ENCODE measurements around the gene P3R3URF.

P3R3URF gene

DNA sequence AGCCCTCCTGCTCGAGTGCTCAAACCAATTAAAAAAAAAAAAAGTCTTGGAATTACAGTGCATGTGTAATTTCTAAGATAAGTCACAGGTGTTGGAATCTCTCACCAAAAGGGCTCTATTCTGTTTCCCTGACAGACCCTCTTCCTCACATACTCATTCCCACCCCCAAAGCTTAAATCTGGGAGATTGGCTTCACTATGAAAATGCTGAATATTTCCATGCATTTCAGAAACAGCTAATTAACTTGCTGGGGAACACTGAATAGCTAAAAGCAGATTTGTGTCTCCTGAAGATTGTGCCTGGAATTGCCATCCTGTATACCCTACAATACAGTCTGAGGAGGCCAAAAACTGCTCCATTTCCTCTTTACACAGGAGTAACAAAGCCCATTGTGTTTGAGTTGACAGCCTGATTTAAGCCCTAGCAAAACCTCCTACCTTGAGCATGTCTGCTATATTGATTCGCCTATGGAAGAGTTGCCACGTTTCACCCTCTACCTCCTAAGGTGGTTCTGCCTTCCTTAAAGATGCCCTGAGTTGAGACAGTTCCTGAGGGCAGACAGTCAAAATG, 42.4 kb downstream of the P3R3URF start:
- TF ChIP-seq, protein P1, sequence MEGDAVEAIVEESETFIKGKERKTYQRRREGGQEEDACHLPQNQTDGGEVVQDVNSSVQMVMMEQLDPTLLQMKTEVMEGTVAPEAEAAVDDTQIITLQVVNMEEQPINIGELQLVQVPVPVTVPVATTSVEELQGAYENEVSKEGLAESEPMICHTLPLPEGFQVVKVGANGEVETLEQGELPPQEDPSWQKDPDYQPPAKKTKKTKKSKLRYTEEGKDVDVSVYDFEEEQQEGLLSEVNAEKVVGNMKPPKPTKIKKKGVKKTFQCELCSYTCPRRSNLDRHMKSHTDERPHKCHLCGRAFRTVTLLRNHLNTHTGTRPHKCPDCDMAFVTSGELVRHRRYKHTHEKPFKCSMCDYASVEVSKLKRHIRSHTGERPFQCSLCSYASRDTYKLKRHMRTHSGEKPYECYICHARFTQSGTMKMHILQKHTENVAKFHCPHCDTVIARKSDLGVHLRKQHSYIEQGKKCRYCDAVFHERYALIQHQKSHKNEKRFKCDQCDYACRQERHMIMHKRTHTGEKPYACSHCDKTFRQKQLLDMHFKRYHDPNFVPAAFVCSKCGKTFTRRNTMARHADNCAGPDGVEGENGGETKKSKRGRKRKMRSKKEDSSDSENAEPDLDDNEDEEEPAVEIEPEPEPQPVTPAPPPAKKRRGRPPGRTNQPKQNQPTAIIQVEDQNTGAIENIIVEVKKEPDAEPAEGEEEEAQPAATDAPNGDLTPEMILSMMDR (IDR thresholded peaks at IDR 0.05; ENCODE audit: low read depth, low read length), result no peak
- Histone ChIP-seq H3K36me3 (no peaks in the 10 kb centered on the region), H3K4me3 (ENCODE audit: low read depth, low read length) (peak overlapping the region; percentile 68), H3K9me3 (no peaks in the 10 kb centered on the region), H3K4me1 (no peaks in the 10 kb centered on the region; the same call in 1 of the 2 replicates), H3K27me3 (no peaks in the 10 kb centered on the region)
- no peak for DNase-seq

DNA sequence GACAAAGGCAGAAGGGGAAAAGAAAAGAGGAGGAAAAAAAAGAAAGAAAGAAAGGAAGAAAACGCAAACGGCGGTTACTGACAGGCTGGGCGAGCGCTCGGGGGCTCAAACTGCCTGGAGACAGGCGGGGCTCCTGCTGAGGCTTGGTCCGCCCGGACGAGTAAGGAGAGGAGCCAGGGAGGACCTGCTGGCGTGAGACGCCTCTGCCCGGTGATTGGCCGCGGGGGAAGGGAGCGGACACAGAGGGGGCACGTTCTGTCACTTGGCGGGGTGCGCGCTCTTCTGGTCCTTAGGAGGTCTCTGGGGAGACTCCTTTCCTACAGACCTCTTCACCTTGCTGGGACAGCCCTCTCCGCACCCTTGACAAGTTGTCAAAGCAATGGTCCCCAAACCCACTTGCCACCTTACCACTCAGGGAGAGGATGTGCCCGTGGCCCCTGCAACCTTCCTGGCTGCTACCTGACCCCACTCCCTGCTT, 43.1 kb downstream of the P3R3URF start:
- Histone ChIP-seq H3K27me3 (no peaks in the 10 kb centered on the region), H3K4me3 (ENCODE audit: low read depth, low read length) (peak overlapping the region; percentile 68), H3K9me3 (no peaks in the 10 kb centered on the region), H3K4me1 (no peaks in the 10 kb centered on the region; the same call in 1 of the 2 replicates), H3K36me3 (no peaks in the 10 kb centered on the region)
- TF ChIP-seq, protein P1 (IDR thresholded peaks at IDR 0.05; ENCODE audit: low read depth, low read length), result no peak
- DNase-seq, result peak; percentile 76

DNA sequence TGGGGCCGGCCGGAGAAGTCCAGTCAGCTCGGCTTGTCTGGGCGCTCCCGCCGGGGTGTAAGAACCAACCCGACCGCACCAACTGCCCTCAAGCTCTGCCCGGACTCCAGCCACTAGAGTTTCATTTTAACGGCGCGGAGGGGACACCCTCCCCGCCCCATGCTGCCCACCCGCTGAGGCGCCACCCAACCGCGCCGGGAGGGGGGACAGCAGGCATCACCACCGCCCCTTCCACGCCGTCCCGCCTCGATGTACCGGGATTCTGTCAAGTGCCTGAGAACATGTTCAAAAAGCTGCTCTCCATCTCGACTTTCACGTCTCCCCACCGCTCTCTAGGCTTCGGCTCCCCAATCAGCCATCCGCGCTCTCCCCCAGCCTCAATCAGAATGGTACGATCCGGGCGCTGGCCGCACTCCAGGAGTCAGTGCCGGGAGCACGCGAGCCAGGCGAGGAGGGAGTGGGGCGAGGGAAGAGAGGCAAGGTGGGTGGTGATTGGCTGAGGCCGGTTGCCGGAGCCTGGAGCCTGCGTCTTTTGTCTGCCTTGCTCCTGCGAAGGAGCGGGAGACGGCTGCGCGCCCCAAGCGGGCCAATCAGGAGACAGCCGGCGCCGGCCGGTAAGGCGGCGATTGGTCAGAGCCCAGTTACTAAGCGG, 43.6 kb downstream of the P3R3URF start, which contains the start of gene PIK3R3:
Gene PIK3R3 (minus strand): TSS at position 101 of the 652 bp plus-strand sequence. CDS start 677 bp downstream, outside the sequence.
- H3K27me3 ChIP-seq, result no peaks in the 10 kb centered on the region
- no peaks in the 10 kb centered on the region for H3K36me3 ChIP-seq
- TF ChIP-seq, protein P1 (IDR thresholded peaks at IDR 0.05; ENCODE audit: low read depth, low read length), result no peak
- peak; percentile 94 for DNase-seq
- peak within 1 kb of the TSS; percentile 68 for H3K4me3 ChIP-seq (ENCODE audit: low read depth, low read length)
- no peaks in the 10 kb centered on the region; the same call in 1 of the 2 replicates for H3K4me1 ChIP-seq
- H3K9me3 ChIP-seq, result no peaks in the 10 kb centered on the region

DNA sequence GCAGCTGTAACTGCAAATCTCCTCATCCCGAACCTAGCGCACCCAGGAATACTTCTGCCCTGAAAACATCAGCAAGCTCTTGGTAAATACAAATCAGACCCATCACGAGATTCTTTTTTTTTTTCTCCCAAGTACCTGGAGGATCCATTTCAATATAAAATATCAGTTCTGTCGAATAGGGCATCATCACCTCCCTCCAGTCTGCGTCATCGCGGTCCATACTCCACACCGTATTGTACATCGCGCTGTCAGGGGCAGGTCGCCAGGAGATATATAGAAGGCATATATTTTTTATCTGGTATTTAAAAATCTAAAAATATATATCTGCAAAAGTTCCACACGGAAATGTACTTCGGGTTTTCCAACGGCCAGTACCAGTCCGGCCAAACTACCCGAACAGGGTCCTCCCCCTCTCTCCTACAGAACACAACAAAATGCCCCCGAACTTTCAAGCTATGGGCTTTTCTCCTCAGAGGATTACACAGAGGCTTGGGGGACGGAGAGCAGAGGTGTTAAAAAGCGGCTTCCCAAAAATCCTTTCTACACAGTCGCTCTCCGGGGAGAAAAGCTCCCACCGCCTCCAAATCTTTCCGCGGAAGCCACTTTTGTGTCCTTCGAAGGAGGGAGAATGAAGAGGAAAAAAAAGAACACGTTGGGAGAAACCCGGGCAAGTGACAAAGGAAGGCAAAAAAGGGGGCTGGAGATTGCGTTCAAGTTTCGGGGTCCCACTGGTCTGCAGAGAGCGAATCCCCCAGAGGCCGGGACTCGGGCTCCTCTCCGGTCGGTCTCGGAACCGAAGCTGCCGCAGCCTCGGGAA, 44.4 kb downstream of the P3R3URF start:
- TF ChIP-seq, protein P1 (IDR thresholded peaks at IDR 0.05; ENCODE audit: low read depth, low read length), result no peak
- no peaks in the 10 kb centered on the region for H3K36me3 ChIP-seq
- DNase-seq, result peak; percentile 23
- H3K4me1 ChIP-seq, result no peaks in the 10 kb centered on the region; the same call in 1 of the 2 replicates
- peak overlapping the region; percentile 68 for H3K4me3 ChIP-seq (ENCODE audit: low read depth, low read length)
- H3K9me3 ChIP-seq, result no peaks in the 10 kb centered on the region
- no peaks in the 10 kb centered on the region for H3K27me3 ChIP-seq

DNA sequence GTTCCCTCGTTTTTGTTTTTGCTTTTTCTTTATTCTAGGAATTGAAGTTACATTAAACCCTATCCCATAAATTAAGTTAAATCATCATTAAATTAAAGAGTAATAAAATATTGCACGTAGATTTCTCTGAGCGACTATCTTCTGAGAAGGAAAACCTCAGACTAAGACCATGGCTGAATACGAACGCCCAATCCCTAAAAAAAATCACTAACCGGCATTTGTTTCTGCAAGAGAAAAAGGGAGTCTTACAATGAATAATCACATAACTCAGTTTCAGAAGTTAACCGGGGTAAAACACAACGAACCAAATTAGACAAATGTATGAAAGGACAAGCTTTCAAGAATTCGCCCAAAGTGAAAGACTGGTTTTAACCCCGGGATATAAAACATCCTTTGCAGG, 45.2 kb downstream of the P3R3URF start:
- DNase-seq, result no peak
- H3K4me3 ChIP-seq (ENCODE audit: low read depth, low read length), result peak overlapping the region; percentile 68
- TF ChIP-seq, protein P1 (IDR thresholded peaks at IDR 0.05; ENCODE audit: low read depth, low read length), result no peak

More for the DNA sequence above, 45.2 kb downstream of the P3R3URF start:
- Histone ChIP-seq H3K36me3 (no peaks in the 10 kb centered on the region), H3K27me3 (no peaks in the 10 kb centered on the region), H3K4me1 (no peaks in the 10 kb centered on the region; the same call in 1 of the 2 replicates), H3K9me3 (no peaks in the 10 kb centered on the region)
